ENCODE data around the gene LRP6. TPM values are rescaled to one million over a fixed set of nuclear protein-coding genes. Genes with fewer than 3 reads are reported as not detected.
A peak's percentile ranks its signal among the peaks of the same experiment; 100 is the strongest.

The LRP6 gene
- total and polyA plus RNA-seq, 11 donors, result 3.7 to 29.6 (median 16.9) TPM

DNA sequence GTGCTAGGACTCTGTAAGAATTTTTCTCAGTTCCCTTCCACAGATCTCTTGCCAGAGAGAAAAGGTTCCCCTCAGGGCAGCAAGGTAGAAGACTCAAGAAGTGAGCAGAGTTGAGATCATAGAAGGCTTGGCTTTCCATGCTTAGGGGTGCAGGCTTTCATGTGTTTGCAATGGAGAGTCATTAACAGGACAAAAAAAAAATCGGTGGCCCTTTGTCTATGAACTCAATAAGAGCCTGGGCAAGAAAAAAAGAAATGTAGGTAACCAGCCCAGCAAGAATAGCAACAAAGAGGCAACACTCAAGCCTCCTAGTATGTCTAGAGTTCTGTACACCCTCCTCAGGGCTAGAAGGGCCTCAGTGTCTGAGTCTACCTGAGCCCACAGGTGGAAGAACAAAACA, 23.4 kb upstream of the LRP6 start:
- Histone ChIP-seq H3K4me1 (peaks cover 0 to 6% (median 0%) of the 10 kb centered on the region in 12 donors), H3K4me3 (no peak overlapping the region), H3K27me3 (no peaks in the 10 kb centered on the region), H3K36me3 (no peaks in the 10 kb centered on the region), H3K9me3 (no peaks in the 10 kb centered on the region), H3K27ac (no peak overlapping the region)
- ATAC-seq (no peak), DNase-seq (no peak)
- intact Hi-C loops (cut with DNase I), result no loop called here
- TF ChIP-seq, protein P1, sequence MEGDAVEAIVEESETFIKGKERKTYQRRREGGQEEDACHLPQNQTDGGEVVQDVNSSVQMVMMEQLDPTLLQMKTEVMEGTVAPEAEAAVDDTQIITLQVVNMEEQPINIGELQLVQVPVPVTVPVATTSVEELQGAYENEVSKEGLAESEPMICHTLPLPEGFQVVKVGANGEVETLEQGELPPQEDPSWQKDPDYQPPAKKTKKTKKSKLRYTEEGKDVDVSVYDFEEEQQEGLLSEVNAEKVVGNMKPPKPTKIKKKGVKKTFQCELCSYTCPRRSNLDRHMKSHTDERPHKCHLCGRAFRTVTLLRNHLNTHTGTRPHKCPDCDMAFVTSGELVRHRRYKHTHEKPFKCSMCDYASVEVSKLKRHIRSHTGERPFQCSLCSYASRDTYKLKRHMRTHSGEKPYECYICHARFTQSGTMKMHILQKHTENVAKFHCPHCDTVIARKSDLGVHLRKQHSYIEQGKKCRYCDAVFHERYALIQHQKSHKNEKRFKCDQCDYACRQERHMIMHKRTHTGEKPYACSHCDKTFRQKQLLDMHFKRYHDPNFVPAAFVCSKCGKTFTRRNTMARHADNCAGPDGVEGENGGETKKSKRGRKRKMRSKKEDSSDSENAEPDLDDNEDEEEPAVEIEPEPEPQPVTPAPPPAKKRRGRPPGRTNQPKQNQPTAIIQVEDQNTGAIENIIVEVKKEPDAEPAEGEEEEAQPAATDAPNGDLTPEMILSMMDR (IDR thresholded peaks at IDR 0.05), result no peak
- no peak for TF ChIP-seq POLR2A (IDR thresholded peaks at IDR 0.05)
- WGBS, 4 donors, result 71 to 90% (median 80%) methylated on average over 1 of the region's 1 CpG

DNA sequence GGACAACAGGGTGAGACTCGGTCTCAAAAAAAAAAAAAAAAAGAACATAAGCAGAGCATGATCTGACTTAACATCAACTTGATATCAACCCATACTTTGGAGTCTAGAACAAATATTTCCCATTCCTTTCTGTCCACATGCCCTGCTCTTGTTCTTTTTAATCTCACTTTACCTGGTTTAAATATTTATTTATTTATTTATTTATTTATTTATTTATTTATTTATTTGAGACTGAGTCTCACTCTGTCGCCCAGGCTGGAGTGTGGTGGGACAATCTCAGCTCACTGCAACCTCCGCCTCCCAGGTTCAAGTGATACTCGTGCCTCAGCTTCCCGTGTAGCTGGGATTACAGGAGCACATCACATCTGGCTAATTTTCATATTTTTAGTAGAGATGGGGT, 19.6 kb upstream of the LRP6 start:
- no peak overlapping the region for H3K27ac ChIP-seq
- no peaks in the 10 kb centered on the region for H3K27me3 ChIP-seq
- H3K4me1 ChIP-seq, result peaks cover 0 to 19% (median 0%) of the 10 kb centered on the region in 12 donors
- no peak overlapping the region for H3K4me3 ChIP-seq
- DNase-seq (no peak), ATAC-seq (no peak)
- intact Hi-C loops (cut with DNase I), result no loop called here
- no peaks in the 10 kb centered on the region for H3K9me3 ChIP-seq
- no peaks in the 10 kb centered on the region for H3K36me3 ChIP-seq
- TF ChIP-seq, protein P1 (IDR thresholded peaks at IDR 0.05), result no peak
- no peak for TF ChIP-seq POLR2A (IDR thresholded peaks at IDR 0.05)
- 92 to 94% (median 93%) methylated on average over 5 of the region's 5 CpGs for WGBS, 4 donors

DNA sequence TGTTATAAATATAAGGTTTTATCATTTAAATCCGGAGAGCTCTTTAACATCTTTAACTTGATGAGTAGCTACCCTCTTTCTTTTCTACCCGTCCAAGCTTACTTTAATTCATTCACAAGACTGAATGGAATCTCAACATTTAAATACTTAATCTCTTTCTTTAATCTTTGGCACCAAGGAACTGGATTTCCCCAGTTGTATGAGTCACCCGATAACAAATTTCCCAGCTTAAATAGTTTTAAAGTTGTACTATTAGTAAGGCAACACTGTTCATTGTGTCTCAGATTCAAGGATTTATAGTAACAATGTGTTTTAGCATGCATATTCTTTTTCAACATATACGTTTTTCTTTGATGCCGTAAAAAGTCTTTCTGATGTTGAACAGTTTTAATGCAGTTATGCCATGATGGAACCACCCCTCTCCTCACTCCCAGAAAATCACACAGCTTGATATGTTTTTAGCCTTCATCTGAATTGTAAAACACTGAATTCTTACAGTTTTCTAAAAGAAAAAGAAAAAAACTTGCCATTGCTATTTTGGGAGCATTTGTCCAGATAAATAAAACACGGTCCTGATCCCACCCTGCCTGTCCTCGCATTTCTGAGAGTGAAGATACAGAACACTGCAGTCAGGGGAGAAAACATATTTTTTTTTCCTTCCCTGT, 16.0 kb upstream of the LRP6 start:
- ATAC-seq (peak in 2 of 4 donors; percentile 39 to 49), DNase-seq (no peak)
- Histone ChIP-seq H3K27me3 (no peaks in the 10 kb centered on the region), H3K36me3 (no peaks in the 10 kb centered on the region), H3K4me3 (no peak overlapping the region), H3K4me1 (peaks cover 0 to 19% (median 0%) of the 10 kb centered on the region in 12 donors), H3K9me3 (peaks cover 0 to 4% (median 0%) of the 10 kb centered on the region in 12 donors), H3K27ac (peak overlapping the region in 1 of 12 donors; percentile 29)
- TF ChIP-seq, protein P1 (IDR thresholded peaks at IDR 0.05), result no peak
- no peak for TF ChIP-seq POLR2A (IDR thresholded peaks at IDR 0.05)
- 47 to 64% (median 54%) methylated on average over 7 of the region's 7 CpGs for WGBS, 4 donors
- intact Hi-C loops (cut with DNase I), result no loop called here

DNA sequence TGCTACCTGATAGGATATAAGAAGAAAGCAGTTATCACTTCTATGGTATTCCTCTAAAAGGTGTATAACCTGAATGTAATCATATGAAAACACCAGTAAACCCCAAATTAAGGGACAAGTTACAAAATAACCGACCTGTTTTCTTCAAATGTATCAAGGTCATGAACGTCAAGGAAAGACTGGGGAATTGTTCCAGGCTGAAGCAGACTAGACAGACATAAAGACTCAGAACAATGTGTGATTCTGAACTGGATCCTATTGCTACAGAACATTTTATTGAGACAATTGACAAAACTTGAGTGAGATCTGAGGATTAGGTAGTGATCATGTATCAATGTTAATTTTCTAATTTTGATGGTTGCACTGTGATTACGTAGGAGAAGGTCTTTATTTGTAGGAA, 15.4 kb upstream of the LRP6 start:
- Histone ChIP-seq H3K9me3 (peaks cover 0 to 11% (median 2%) of the 10 kb centered on the region in 12 donors), H3K27ac (no peak overlapping the region), H3K4me3 (no peak overlapping the region), H3K36me3 (no peaks in the 10 kb centered on the region), H3K4me1 (peaks cover 0 to 19% (median 0%) of the 10 kb centered on the region in 12 donors), H3K27me3 (no peaks in the 10 kb centered on the region)
- ATAC-seq, result no peak
- whole genome bisulfite sequencing, 4 donors, result 80 to 85% (median 81%) methylated on average over 3 of the region's 3 CpGs
- DNase-seq, result no peak
- TF ChIP-seq, protein P1 (IDR thresholded peaks at IDR 0.05), result no peak
- no peak for TF ChIP-seq POLR2A (IDR thresholded peaks at IDR 0.05)
- intact Hi-C loops (cut with DNase I), result no loop called here
